ENCODE measurements around the gene IER5.

Gene IER5

DNA sequence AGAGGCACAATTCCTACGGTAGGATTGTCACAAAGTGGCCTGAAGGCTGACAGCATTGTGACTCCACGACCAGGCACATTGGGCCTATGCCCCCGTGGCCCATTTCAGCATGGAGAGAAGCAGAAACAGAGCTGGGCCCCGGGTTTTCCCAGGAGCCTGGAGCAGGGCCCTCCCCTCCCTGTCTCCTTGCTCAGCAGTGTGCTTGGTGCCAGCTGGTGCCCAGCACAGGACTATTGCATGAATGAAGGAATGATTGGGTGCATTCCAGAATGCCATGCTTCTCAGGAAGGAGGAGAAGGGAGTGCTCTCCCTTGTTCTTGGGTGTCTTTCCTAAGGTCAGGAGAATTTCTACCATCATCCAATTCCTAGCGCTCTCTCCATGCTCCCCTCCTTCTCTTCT lies 33.7 kb downstream of the IER5 start:
- TF ChIP-seq GATA3 (IDR thresholded peaks at IDR 0.05; ENCODE audit: low read depth, low read length) (no peak), GATA2 (IDR thresholded peaks at IDR 0.05; ENCODE audit: low read depth, low read length) (no peak)

DNA sequence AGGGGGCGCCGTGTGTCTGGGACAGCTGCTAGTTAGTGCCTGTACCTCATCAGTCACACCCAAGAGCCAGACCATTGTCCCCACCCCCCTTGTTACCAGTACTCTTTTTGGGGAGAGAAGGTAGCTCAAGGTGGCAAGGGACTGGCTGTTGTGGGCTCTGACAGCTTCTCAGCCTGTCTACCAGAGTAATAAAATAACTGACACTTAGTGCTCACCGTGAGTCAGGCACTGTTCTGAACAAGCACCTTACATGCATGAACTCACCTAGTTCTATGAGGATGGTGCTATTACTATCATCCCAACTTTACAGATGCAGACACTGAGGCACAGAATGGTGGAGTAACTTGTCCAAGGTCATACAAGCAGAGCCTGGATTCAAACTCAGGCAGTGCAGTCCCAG lies 34.7 kb downstream of the IER5 start:
- TF ChIP-seq GATA2 (IDR thresholded peaks at IDR 0.05; ENCODE audit: low read depth, low read length): no peak
- no peak for TF ChIP-seq GATA3 (IDR thresholded peaks at IDR 0.05; ENCODE audit: low read depth, low read length)

DNA sequence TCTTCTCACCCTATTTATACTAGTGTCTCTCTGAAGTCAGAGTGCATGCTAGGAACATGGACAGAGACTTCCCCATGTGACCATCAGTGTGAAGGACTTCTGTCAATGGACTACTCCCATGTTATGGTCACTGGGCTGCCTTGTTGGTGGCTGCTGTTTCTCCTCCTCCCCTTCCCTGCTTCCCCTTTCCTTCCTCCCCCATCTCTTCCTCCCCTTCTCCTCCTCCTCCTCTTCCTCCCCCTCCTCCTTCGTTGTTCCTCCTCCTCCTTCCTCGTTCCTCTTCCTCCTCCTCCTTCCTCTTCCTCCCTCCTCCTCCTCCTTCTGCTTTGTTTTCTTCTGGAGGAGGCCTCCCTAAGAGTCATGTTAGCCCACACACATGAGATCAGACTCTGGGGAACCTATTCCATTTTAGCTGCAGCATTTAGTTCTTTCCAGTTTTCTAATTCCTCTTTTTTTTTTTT lies 35.8 kb downstream of the IER5 start:
- no peak for TF ChIP-seq GATA3 (IDR thresholded peaks at IDR 0.05; ENCODE audit: low read depth, low read length)
- no peak for TF ChIP-seq GATA2 (IDR thresholded peaks at IDR 0.05; ENCODE audit: low read depth, low read length)

DNA sequence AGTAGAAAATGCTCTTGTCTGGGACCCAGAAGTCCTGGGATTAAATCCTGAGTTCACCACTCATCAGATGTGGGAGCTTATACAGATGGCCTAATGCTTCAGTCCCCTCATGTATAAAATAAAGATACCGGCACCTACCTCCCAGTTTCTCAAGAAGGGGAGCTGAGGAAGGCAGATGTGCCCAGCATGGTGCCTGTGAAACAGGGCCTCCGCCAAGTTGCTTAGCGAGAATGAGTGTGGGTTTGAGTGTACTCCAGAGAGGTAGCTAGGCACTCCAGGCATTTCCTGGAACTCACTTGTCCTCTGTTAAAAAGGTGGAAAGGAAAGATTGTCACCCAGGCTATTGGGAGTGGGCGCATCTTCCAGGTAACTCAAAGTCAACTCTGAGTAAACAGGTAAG lies 37.8 kb downstream of the IER5 start:
- TF ChIP-seq GATA2 (IDR thresholded peaks at IDR 0.05; ENCODE audit: low read depth, low read length) (no peak), GATA3 (IDR thresholded peaks at IDR 0.05; ENCODE audit: low read depth, low read length) (no peak)

DNA sequence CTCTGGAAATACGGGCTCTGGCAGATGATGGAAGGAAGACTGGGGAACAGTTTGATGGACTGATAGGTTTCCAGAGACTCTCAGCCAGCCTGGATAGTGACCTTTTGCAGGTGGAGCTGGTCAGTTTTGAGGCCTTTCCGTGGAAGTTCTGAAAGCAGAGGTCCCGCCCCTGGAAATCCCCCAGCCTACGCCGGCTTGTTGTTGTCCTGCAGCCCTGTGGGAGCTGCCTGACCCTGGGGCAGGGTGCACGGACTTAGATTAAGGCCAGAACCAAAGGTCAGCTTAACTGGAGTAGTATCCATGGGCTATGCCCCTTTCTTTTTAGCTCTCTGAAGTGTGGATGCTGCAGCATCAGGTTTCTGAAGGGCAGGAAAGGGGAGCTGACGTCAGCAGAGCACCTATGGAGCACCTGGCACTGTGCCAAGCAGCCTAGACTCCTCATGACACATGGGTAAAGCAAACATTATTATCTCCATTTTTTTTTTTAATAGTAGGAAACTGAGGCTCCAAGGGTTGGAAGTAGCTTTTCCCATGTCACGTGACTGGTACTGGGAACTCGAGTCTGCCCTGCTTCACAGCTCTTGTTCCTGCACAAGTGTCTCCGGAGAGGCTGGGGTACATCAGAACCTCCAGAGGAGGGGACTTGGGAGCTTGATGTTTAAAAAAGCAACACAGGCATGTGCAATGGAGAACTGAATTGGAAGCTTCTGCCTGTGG lies 38.5 kb downstream of the IER5 start:
- no peak for TF ChIP-seq GATA2 (IDR thresholded peaks at IDR 0.05; ENCODE audit: low read depth, low read length)
- no peak for TF ChIP-seq GATA3 (IDR thresholded peaks at IDR 0.05; ENCODE audit: low read depth, low read length)

DNA sequence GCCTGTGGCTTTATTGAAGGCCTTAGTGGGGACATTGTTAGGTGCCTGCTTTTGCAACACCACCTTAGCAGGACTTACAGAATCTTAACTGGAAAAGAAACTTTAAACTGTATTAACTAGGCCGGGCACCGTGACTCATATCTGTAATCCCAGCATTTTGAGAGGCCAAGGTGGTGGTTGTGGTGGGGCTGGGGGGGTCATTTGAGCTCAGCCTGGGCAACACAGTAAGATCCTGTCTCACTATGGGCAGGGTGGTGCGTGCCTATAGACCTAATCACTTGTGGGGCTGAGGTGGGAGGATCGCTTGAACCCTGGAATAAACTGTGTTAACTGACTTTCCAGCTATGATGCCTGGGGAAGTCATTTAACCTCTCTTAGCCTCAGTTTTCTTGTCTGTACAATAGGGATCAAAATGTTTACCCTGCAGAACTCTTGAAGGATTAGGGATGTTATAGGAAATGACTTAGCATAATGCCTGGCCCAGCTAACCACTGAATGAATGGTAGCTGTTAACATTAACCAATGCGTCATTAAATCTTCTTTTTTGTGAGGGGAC lies 39.5 kb downstream of the IER5 start:
- TF ChIP-seq GATA3 (IDR thresholded peaks at IDR 0.05; ENCODE audit: low read depth, low read length) (no peak), GATA2 (IDR thresholded peaks at IDR 0.05; ENCODE audit: low read depth, low read length) (no peak)

DNA sequence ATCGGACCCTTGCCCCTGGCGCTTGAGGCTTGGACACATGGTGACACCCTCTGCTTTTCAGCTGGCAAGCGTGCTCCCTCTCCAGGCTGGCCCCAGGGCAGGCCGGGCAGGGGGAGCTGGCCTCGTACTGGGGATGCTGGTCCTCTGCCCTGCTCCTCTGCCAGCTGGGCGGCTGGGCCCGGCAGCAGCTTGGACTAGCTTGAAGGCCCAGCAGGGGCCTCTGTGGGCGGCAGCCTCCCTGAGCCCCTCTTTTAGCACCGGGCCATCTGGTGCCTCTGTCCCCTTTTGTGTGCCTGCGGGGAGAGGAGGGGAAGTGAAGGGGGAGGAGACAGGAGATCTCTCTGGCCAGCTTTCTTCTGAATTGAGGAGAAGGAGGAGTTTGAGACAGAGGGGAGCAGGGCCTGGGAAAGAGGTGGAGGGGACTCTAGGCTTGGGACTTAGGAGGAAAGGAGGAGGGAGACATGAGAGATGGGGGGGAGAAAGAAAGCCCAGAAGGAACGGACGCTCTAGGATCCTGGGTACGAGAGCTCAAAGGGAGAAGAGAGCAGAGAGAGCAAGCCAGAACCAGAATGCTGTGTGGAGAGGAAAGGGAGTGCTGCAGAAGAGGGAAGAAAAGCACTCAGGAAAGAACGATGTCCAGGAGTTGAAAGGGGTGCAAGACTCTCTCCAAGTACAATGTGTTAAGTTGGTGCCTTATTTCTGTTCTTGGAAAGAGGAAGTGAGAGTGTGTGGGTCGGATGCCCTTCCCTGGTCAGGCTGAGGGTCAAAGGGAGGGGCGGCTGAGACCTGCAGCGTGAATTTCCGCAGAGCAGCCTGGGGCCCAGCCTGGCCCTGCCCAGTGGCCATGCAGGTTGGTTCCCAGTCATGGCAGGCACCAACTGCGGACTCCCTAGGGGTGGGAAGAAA lies 40.3 kb downstream of the IER5 start:
- TF ChIP-seq GATA3 (IDR thresholded peaks at IDR 0.05; ENCODE audit: low read depth, low read length) (no peak), GATA2 (IDR thresholded peaks at IDR 0.05; ENCODE audit: low read depth, low read length) (no peak)

DNA sequence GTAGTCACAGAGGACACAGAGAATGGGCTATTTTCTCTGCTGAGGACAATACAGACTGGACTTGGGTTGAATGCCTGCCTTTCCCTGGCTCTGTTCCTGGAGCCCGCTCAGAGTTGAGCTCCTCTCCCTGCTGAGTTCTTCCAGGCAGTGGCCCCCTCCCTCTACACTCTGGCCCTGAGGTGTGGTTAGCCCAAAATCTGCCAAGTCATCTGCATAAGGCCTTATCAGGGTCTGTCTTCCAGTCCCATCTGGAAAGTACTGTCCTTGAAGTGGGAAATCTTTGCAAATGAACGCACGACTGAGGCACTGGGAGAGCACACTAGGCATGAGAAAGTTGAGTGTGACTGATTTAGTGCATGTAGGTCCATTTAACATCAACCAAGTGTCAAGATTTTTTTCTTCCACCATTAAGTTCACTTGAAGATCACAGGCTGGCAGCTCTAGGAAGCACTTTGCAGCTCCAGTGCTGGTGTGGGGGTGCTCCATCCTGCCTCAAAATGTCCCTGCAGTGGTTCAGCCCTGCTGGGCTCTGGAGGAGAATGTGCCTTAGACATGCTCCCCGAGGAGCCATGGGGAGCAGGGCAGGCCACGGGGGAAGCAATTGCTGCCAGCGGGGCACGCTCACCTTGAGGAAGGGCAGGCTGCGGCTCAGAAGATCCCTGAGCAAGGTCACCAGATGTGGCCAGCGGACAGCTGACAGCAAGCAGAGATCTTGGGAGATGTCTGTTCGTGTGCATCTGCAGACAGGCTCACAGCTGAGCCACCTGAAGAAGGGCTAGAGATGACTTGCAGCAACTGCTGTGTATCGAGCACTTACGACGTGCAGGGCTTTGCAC lies 41.5 kb downstream of the IER5 start:
- TF ChIP-seq GATA2 (IDR thresholded peaks at IDR 0.05; ENCODE audit: low read depth, low read length) (no peak), GATA3 (IDR thresholded peaks at IDR 0.05; ENCODE audit: low read depth, low read length) (no peak)

DNA sequence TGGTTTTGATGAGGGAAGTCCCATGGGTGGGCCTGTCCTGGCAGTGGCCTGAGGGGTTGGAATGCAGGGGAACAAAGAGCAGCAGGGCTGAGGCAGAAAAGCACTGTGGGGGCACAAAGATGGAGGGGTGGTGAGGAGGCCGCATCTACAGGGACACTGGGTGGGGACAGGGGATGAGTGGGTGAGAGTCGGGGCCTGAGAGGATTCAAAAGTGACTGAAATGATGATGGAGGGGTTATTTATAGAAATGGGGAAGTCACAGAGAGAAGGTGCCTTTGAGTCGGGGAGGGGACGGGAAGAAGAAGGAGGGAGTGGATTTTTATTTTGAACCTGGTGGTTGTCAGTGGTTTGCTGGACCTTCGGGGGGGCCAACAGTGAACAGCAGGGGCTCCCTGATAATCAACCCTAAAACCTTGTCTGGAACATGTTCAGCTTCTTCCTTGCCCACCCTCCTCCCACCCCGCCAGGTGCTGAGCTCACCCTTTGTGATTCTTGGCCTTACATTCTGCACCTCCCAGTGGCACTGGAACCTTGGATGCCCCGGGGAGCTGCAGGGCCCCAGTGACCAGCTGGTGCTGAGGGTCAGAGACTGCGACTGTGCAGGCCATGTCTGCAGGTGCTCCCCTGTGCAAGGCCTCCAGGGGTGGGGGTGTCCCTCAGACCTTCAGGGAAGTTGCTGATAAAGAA lies 42.9 kb downstream of the IER5 start:
- TF ChIP-seq GATA2 (IDR thresholded peaks at IDR 0.05; ENCODE audit: low read depth, low read length) (no peak), GATA3 (IDR thresholded peaks at IDR 0.05; ENCODE audit: low read depth, low read length) (no peak)

DNA sequence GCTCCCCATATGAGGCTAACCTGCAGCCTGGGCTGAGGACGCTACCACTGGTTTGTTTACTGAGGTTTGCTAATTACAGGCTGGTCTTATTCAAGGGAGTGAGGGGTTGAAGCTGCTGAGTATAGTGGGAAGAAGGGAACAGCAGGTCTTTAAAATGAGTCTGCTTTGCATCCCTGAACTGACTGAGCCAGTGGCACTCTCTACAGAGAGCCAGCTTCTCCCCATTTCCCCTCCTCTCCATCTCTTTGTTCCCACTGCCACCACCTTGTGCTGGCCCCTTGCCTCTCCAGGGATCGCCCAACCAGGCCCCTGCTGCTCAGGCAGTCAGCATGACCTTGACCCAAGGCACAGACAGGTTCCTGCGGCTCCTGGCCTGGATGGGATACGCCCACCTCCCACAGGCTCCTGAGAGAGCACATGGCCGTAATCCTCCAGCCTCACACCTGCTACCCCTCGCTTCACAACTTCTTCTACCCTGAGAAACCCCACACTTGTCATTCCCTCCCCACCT lies 45.0 kb downstream of the IER5 start:
- TF ChIP-seq GATA2 (IDR thresholded peaks at IDR 0.05; ENCODE audit: low read depth, low read length): no peak
- TF ChIP-seq GATA3 (IDR thresholded peaks at IDR 0.05; ENCODE audit: low read depth, low read length): no peak

DNA sequence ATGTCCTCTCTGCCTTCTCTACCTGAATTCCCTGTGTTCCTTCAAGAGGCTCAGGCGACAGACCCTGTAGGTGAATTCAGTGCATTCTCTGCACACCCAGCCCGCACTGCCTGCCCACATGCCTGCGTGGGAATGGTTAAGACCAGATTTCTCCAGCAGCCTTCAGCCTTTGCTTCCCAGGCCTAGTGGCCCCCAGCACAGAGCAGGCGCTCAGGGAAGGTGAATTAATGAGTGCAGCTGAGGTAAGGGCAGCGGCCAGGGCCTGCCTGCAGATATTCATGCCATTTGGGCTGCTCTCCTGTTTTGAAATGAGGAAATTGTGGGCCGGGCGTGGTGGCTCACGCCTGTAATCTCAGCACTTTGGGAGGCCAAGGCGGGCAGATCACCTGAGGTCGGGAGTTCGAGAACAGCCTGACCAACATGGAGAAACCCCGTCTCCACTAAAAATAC lies 45.5 kb downstream of the IER5 start:
- no peak for TF ChIP-seq GATA2 (IDR thresholded peaks at IDR 0.05; ENCODE audit: low read depth, low read length)
- TF ChIP-seq GATA3 (IDR thresholded peaks at IDR 0.05; ENCODE audit: low read depth, low read length): no peak

DNA sequence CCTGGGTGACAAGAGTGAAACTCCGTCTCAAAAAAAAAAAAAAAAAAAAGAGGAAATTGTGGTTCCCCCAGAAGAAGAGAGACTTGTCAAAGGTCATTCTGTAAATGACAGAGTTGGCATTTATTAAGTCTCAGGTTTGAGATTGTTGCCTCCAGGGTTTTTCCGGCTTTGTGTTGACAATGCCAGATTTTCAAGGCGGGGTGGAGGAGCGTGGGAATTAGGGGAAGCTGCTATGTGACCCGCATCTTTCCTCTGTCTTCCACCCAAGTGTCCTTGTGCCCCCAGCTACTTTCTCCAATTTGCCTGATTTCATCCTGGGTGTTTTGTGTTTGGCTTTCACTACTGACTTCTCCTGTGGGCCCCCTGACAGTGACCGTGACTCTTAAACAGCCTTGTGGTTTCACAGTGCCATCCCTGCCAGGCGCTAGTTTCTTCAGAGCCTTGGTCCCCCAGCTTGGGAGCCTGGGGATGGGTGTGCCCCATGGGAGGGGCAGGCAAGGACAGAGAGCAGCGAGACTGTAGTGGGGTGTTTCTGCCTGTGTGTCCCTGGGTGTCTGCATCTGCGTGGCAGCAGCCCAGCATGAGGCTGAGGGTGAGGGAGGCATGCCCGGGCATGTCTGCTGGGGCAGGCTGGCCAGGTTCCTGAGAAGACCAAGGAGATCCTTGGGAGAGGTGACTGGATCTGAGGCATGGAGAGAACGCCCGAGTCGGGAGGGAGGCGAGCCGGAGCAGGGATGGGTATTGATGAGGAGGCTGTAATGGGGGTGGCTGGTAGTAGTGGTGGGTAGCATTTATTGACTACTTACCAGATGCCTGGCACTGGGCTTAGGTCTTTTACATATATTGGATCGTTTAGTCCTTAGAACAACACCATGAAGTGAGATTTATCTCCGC lies 46.3 kb downstream of the IER5 start:
- TF ChIP-seq GATA3 (IDR thresholded peaks at IDR 0.05; ENCODE audit: low read depth, low read length): no peak
- TF ChIP-seq GATA2 (IDR thresholded peaks at IDR 0.05; ENCODE audit: low read depth, low read length): no peak
